Measurements from ENCODE around the gene SMC4.

SMC4 gene

GRCh38 chr3:160395297-160395696 is 4.2 kb upstream of the SMC4 start:
- no peak for DNase-seq

GRCh38 chr3:160398820-160399124 is 678 bp upstream of the SMC4 start:
- no peak for DNase-seq

- DNase-seq, result no peak
Observed at GRCh38 chr3:160400030-160400701, 716 bp downstream of the SMC4 start.

GRCh38 chr3:160400702-160401150 is 1.3 kb downstream of the SMC4 start:
- no peak for DNase-seq

- no peak for DNase-seq
Observed at GRCh38 chr3:160401291-160402095, 2.0 kb downstream of the SMC4 start.

GRCh38 chr3:160402221-160403027 is 3.0 kb downstream of the SMC4 start:
- DNase-seq, result no peak

GRCh38 chr3:160403028-160403545 is 3.6 kb downstream of the SMC4 start:
- DNase-seq, result no peak

- no peak for DNase-seq
Observed at GRCh38 chr3:160403796-160404470, 4.5 kb downstream of the SMC4 start.

GRCh38 chr3:160409812-160410610 is 10.6 kb downstream of the SMC4 start:
- DNase-seq, result no peak

GRCh38 chr3:160412477-160412876 is 13.0 kb downstream of the SMC4 start:
- no peak for DNase-seq

GRCh38 chr3:160413613-160414248 is 14.3 kb downstream of the SMC4 start:
- DNase-seq, result peak; percentile 74

- DNase-seq, result no peak
Observed at GRCh38 chr3:160417311-160417710, 17.9 kb downstream of the SMC4 start.

- DNase-seq, result no peak
Observed at GRCh38 chr3:160427832-160428424, 28.5 kb downstream of the SMC4 start.

- DNase-seq, result no peak
Observed at GRCh38 chr3:160434071-160434470, 34.6 kb downstream of the SMC4 start.

GRCh38 chr3:160435095-160435494 is 35.6 kb downstream of the SMC4 start:
- no peak for DNase-seq

- DNase-seq, result no peak
Observed at GRCh38 chr3:160435747-160436146, 36.3 kb downstream of the SMC4 start.

GRCh38 chr3:160437083-160437455 is 37.6 kb downstream of the SMC4 start:
- DNase-seq, result no peak

GRCh38 chr3:160440687-160441086 is 41.2 kb downstream of the SMC4 start:
- no peak for DNase-seq

- no peak for DNase-seq
Observed at GRCh38 chr3:160444411-160444810, 45.0 kb downstream of the SMC4 start.

- no peak for DNase-seq
Observed at GRCh38 chr3:160445854-160446253, 46.4 kb downstream of the SMC4 start.

- DNase-seq, result no peak
Observed at GRCh38 chr3:160446522-160447056, 47.1 kb downstream of the SMC4 start.

Measured in NCI-H1694 (cell line).